Endothelial cell (in vitro differentiated cells): ENCODE measurements around the gene TRIM2. TPM values are rescaled to one million over a fixed set of nuclear protein-coding genes. Genes with fewer than 3 reads are reported as not detected.

ENCODE experiments used
- DNase-seq: peaks from one replicate; pipeline ENCODE4 v3.0.0; 2021; ENCODE audit warnings: low spot score
- H3K27ac Mint-ChIP-seq: one replicate; pipeline ENCODE4 v1.8.0; 2021; ENCODE audit warnings: mixed read lengths, inconsistent platforms; ENCODE audit not compliant: unreplicated experiment
- H3K27me3 Mint-ChIP-seq: one replicate; pipeline ENCODE4 v1.8.0; 2021; ENCODE audit warnings: mild to moderate bottlenecking, moderate library complexity, mixed read lengths, inconsistent platforms; ENCODE audit not compliant: unreplicated experiment
- H3K36me3 Mint-ChIP-seq: one replicate; pipeline ENCODE4 v1.8.0; 2021; ENCODE audit warnings: mild to moderate bottlenecking, low read depth, mixed read lengths, inconsistent platforms; ENCODE audit not compliant: unreplicated experiment
- H3K4me1 Mint-ChIP-seq: one replicate; pipeline ENCODE4 v1.8.0; 2021; ENCODE audit warnings: mild to moderate bottlenecking, mixed read lengths, inconsistent platforms; ENCODE audit not compliant: unreplicated experiment
- H3K4me3 Mint-ChIP-seq: one replicate; pipeline ENCODE4 v1.8.0; 2021; ENCODE audit warnings: mild to moderate bottlenecking, mixed read lengths, inconsistent platforms; ENCODE audit not compliant: unreplicated experiment
- H3K9me3 Mint-ChIP-seq: one replicate; pipeline ENCODE4 v1.8.0; 2021; ENCODE audit warnings: mixed read lengths, inconsistent platforms; ENCODE audit not compliant: unreplicated experiment
- total RNA-seq: library from RNA; stranded (reverse); fragmentation: NEBNext Ultra II Directional; extraction: Animal tissue kit (Norgen Biotek cat#: 25700); gene quantifications from one replicate; pipeline ENCODE4 v1.2.1, GENCODE V29; 2021; ENCODE audit not compliant: unreplicated experiment
- TF ChIP-seq, protein P1 (sequence below): fragments of 200-600 bp; sonication (generic); IDR thresholded peaks from one replicate; pipeline ENCODE4 v1.5.0; 2021; ENCODE audit warnings: antibody characterized with exemption; ENCODE audit not compliant: unreplicated experiment

TRIM2 gene
- total RNA-seq, 1 donor from 2014 or later: 15.4 TPM

DNA sequence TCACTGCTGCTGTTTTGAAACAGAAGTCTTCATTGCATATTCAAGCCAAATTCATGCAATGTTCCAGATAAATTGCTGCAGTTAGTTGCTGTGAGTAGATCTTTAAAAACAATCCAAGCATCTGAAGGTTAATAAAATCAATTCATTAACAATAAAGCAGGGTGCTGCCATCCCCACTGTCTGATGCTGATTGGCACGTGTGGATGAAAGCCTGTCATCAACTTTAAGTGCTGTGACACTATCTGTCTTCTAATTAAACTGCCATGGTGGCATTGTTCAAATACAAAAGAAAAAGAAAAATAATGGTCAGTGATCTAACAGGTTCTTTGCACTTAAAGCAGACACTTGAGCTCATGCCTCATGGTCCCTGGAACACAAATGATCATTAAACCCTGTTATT lies 77.2 kb downstream of the TRIM2 start:
- no peaks in the 10 kb centered on the region for H3K9me3 Mint-ChIP-seq
- H3K4me1 Mint-ChIP-seq: no peaks in the 10 kb centered on the region
- H3K4me3 Mint-ChIP-seq: no peak overlapping the region
- TF ChIP-seq, protein P1, sequence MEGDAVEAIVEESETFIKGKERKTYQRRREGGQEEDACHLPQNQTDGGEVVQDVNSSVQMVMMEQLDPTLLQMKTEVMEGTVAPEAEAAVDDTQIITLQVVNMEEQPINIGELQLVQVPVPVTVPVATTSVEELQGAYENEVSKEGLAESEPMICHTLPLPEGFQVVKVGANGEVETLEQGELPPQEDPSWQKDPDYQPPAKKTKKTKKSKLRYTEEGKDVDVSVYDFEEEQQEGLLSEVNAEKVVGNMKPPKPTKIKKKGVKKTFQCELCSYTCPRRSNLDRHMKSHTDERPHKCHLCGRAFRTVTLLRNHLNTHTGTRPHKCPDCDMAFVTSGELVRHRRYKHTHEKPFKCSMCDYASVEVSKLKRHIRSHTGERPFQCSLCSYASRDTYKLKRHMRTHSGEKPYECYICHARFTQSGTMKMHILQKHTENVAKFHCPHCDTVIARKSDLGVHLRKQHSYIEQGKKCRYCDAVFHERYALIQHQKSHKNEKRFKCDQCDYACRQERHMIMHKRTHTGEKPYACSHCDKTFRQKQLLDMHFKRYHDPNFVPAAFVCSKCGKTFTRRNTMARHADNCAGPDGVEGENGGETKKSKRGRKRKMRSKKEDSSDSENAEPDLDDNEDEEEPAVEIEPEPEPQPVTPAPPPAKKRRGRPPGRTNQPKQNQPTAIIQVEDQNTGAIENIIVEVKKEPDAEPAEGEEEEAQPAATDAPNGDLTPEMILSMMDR: no peak
- DNase-seq: no peak
- H3K27me3 Mint-ChIP-seq: no peaks in the 10 kb centered on the region
- peaks cover 4% of the 10 kb centered on the region for H3K36me3 Mint-ChIP-seq
- H3K27ac Mint-ChIP-seq: no peak overlapping the region

DNA sequence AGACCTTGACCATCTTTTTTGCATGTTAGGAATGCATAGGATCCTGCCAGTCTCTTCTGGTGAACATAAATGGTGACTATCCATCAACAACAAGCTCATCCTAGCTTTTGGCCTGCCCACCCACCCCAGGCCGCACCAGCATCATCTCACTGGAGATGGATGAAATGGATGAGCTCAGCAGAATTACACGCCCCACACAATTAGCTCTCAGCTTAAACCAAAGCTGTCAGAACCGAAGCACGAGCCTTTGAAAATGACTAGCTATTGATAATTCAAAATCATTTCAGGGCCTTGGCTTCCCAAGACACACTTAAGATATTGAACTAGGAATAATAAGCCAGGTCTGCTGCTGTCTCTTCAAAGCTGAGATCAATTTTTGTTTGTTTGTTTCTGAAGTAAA lies 77.8 kb downstream of the TRIM2 start:
- DNase-seq: no peak
- TF ChIP-seq, protein P1: no peak
- Mint-ChIP-seq H3K4me3 (no peak overlapping the region), H3K9me3 (no peaks in the 10 kb centered on the region), H3K36me3 (peaks cover 4% of the 10 kb centered on the region), H3K27me3 (no peaks in the 10 kb centered on the region), H3K4me1 (no peaks in the 10 kb centered on the region), H3K27ac (no peak overlapping the region)

DNA sequence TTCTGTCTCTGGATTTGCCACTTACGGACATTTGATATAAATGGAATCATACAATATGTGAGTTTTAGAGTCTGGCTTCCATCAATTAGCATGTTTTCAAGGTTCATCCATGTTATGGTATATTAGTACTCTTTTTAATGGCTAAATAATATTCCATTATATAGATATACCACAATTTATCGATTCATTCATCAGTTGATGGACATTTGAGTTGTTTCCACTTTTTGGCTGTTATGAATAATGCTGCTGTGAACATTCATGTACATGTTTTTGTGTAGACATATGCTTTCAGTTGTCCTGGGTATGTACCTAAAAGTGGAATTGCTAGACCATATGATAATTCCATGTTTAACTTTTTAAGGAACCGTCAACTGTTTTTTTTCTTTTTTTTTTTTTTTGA lies 79.0 kb downstream of the TRIM2 start:
- H3K4me3 Mint-ChIP-seq: peak overlapping the region; percentile 69
- DNase-seq: no peak
- no peak overlapping the region for H3K27ac Mint-ChIP-seq
- peaks cover 4% of the 10 kb centered on the region for H3K36me3 Mint-ChIP-seq
- no peaks in the 10 kb centered on the region for H3K9me3 Mint-ChIP-seq
- TF ChIP-seq, protein P1: no peak
- no peaks in the 10 kb centered on the region for H3K4me1 Mint-ChIP-seq
- no peaks in the 10 kb centered on the region for H3K27me3 Mint-ChIP-seq

DNA sequence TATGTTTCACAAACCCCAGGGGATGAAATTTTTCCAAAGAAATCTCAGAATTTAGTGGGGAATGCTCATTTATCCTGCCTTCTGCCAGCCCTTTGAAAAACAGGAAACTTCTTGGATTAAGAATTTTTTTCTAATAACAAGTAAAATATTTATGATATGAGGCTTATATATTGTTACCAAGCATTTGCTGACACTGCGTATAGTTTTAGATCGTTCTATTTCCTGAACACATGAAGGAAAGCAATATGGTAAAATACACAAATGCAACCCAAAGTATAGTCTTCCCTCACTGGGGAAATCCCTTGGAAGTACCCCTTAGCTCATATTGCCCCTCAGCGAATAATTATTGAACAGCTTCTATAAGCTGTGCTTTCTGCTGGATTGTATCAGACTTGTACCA lies 85.9 kb downstream of the TRIM2 start:
- Mint-ChIP-seq H3K27ac (no peak overlapping the region), H3K9me3 (no peaks in the 10 kb centered on the region), H3K4me1 (no peaks in the 10 kb centered on the region), H3K36me3 (peaks cover 17% of the 10 kb centered on the region), H3K27me3 (no peaks in the 10 kb centered on the region), H3K4me3 (no peak overlapping the region)
- no peak for DNase-seq
- TF ChIP-seq, protein P1: no peak

DNA sequence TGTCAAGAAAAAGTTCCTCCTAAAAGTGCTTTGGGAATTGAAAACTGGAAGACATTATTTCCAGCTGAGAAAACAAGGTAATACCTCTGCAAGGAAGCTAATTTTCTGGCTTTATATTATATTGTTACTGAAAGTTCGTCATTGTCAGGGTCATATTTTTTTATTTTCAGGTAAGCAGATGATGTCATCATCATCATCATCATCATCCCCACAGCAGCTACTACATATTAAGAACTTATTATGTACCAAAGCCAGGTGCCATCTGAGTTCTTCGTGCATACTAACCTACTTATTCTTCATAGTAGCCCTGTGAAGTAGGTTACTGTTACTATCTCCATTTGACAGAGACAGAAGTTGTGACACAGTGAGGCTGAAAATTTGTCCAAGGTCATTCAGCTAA lies 87.3 kb downstream of the TRIM2 start:
- H3K27me3 Mint-ChIP-seq: no peaks in the 10 kb centered on the region
- peaks cover 3% of the 10 kb centered on the region for H3K9me3 Mint-ChIP-seq
- peaks cover 30% of the 10 kb centered on the region for H3K36me3 Mint-ChIP-seq
- no peak overlapping the region for H3K27ac Mint-ChIP-seq
- no peak for DNase-seq
- no peak overlapping the region for H3K4me3 Mint-ChIP-seq
- TF ChIP-seq, protein P1: no peak
- no peaks in the 10 kb centered on the region for H3K4me1 Mint-ChIP-seq
